HepG2 (cell line): ENCODE data around the gene ADGRG4. TPM values are rescaled to one million over a fixed set of nuclear protein-coding genes. Genes with fewer than 3 reads are reported as not detected.

ENCODE experiments used
- CAMTA2 ChIP-seq: sonication (generic); formaldehyde crosslinking; IDR thresholded peaks from 2 replicates; pipeline ENCODE4 v1.4.0; 2020; ENCODE audit warnings: mild to moderate bottlenecking, missing genetic modification reagents, borderline replicate concordance
- KDM6A ChIP-seq: IDR thresholded peaks from 2 replicates; pipeline ENCODE4 v1.6.1; 2016; ENCODE audit warnings: low read depth
- NFE2 ChIP-seq: sonication (generic); formaldehyde crosslinking; IDR thresholded peaks from 2 replicates; pipeline ENCODE4 v1.4.0; 2020; ENCODE audit warnings: missing genetic modification reagents
- RFXAP ChIP-seq: sonication (generic); formaldehyde crosslinking; IDR thresholded peaks from 2 replicates; pipeline ENCODE4 v1.4.0; 2020; ENCODE audit warnings: missing genetic modification reagents, borderline replicate concordance
- SATB2 ChIP-seq: sonication (generic); formaldehyde crosslinking; IDR thresholded peaks from 2 replicates; pipeline ENCODE4 v1.5.0; 2020; ENCODE audit warnings: missing genetic modification reagents
- SIX4 ChIP-seq: sonication (generic); formaldehyde crosslinking; IDR thresholded peaks from 2 replicates; pipeline ENCODE4 v1.4.0; 2020; ENCODE audit warnings: missing genetic modification reagents
- SRSF9 ChIP-seq: fragments of 200-400 bp; formaldehyde crosslinking; IDR thresholded peaks from 2 replicates; pipeline ENCODE4 v1.6.1; 2018; ENCODE audit warnings: borderline replicate concordance, mild to moderate bottlenecking, low read depth, low read length; ENCODE audit not compliant: insufficient read depth, poor library complexity, severe bottlenecking
- TAF1 ChIP-seq: sonication (generic); formaldehyde crosslinking; IDR thresholded peaks from 2 replicates; pipeline ENCODE4 v1.4.0; 2020; ENCODE audit warnings: missing genetic modification reagents
- TBL1XR1 ChIP-seq: fragments of 150-350 bp; IDR thresholded peaks from 2 replicates; pipeline ENCODE4 v1.6.1; 2014; ENCODE audit warnings: borderline replicate concordance, low read length; ENCODE audit not compliant: partially characterized antibody
- ZFYVE20 ChIP-seq: sonication (generic); formaldehyde crosslinking; IDR thresholded peaks from 2 replicates; pipeline ENCODE4 v1.8.0; 2023; ENCODE audit warnings: low read depth, mild to moderate bottlenecking, moderate library complexity, missing genetic modification reagents, borderline replicate concordance
- ZNF451 ChIP-seq: sonication (generic); formaldehyde crosslinking; IDR thresholded peaks from 2 replicates; pipeline ENCODE4 v1.5.0; 2020; ENCODE audit warnings: mild to moderate bottlenecking, missing genetic modification reagents
- polyA plus RNA-seq, 8 experiments: library from polyadenylated mRNA; depleted of rRNA in 3 of 8; stranded (reverse) in 7 of 8; unstranded in 1 of 8; fragments of >200 nt; fragmentation: Illumina TruSeq in 4 of 8; extraction: Trizol in 4 of 8; gene quantifications; 2 replicates each; pipeline versions ENCODE4 v1.2.1 to v1.2.3, GENCODE V29; 2011 to 2016; ENCODE audit warnings: low read depth in 4 of 8, missing spikeins in 1 of 8, mixed read lengths in 1 of 8; ENCODE audit not compliant: insufficient read depth in 1 of 8
- total RNA-seq, 5 experiments: library from RNA; depleted of rRNA; stranded (reverse); fragments of >200 nt; fragmentation: Illumina TruSeq; extraction: Trizol; gene quantifications; 2 replicates each; pipeline ENCODE4 v1.2.3, GENCODE V29; 2016; ENCODE audit warnings: low read depth in 1 of 5
- TF ChIP-seq, protein P1 (sequence below): sonication (generic); formaldehyde crosslinking; IDR thresholded peaks from 2 replicates; pipeline ENCODE4 v1.4.0; 2020; ENCODE audit warnings: mild to moderate bottlenecking, missing genetic modification reagents
- TF ChIP-seq, protein P2 (sequence below): sonication (generic); formaldehyde crosslinking; IDR thresholded peaks from 2 replicates; pipeline ENCODE4 v1.8.0; 2022; ENCODE audit warnings: mild to moderate bottlenecking, missing genetic modification reagents, moderate library complexity

The ADGRG4 gene
- total and polyA plus RNA-seq, 2 of the 13 experiments (the other 11 are each of a cell fraction or from before 2014, with no cell fraction given) = not detected

DNA sequence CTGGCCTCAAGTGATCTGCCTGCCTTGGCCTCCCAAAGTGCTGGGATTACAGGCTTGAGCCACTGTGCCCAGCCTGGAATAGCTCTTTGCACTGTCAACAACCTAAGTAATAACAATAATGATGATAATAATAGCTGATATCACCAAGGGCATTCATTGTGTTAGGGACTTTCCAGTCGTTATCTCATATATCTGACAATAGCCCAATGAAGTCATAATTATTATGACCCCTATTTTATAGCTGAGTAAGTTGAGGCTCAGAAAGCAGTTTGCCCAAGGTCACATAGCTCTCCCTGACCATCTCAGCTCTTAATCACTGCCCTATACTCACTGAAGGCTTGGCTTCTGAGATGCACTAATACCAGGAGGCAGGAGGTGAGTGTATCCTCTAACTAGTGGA is 30.8 kb upstream of the ADGRG4 start (continued):
- TF ChIP-seq, protein P1, sequence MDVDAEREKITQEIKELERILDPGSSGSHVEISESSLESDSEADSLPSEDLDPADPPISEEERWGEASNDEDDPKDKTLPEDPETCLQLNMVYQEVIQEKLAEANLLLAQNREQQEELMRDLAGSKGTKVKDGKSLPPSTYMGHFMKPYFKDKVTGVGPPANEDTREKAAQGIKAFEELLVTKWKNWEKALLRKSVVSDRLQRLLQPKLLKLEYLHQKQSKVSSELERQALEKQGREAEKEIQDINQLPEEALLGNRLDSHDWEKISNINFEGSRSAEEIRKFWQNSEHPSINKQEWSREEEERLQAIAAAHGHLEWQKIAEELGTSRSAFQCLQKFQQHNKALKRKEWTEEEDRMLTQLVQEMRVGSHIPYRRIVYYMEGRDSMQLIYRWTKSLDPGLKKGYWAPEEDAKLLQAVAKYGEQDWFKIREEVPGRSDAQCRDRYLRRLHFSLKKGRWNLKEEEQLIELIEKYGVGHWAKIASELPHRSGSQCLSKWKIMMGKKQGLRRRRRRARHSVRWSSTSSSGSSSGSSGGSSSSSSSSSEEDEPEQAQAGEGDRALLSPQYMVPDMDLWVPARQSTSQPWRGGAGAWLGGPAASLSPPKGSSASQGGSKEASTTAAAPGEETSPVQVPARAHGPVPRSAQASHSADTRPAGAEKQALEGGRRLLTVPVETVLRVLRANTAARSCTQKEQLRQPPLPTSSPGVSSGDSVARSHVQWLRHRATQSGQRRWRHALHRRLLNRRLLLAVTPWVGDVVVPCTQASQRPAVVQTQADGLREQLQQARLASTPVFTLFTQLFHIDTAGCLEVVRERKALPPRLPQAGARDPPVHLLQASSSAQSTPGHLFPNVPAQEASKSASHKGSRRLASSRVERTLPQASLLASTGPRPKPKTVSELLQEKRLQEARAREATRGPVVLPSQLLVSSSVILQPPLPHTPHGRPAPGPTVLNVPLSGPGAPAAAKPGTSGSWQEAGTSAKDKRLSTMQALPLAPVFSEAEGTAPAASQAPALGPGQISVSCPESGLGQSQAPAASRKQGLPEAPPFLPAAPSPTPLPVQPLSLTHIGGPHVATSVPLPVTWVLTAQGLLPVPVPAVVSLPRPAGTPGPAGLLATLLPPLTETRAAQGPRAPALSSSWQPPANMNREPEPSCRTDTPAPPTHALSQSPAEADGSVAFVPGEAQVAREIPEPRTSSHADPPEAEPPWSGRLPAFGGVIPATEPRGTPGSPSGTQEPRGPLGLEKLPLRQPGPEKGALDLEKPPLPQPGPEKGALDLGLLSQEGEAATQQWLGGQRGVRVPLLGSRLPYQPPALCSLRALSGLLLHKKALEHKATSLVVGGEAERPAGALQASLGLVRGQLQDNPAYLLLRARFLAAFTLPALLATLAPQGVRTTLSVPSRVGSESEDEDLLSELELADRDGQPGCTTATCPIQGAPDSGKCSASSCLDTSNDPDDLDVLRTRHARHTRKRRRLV (CRISPR knock-in tag) = no peak
- TF ChIP-seq KDM6A (CRISPR knock-in tag) (no peak), CAMTA2 (CRISPR knock-in tag) (no peak), SIX4 (CRISPR knock-in tag) (no peak), TAF1 (CRISPR knock-in tag) (no peak), ZNF451 (CRISPR knock-in tag) (no peak), TBL1XR1 (no peak), SRSF9 (no peak), ZFYVE20 (no peak), RFXAP (CRISPR knock-in tag) (no peak), NFE2 (CRISPR knock-in tag) (no peak), SATB2 (no peak)
- TF ChIP-seq, protein P2, sequence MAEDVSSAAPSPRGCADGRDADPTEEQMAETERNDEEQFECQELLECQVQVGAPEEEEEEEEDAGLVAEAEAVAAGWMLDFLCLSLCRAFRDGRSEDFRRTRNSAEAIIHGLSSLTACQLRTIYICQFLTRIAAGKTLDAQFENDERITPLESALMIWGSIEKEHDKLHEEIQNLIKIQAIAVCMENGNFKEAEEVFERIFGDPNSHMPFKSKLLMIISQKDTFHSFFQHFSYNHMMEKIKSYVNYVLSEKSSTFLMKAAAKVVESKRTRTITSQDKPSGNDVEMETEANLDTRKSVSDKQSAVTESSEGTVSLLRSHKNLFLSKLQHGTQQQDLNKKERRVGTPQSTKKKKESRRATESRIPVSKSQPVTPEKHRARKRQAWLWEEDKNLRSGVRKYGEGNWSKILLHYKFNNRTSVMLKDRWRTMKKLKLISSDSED (CRISPR knock-in tag) = no peak
